Hepatocyte (in vitro differentiated cells): Measurements from ENCODE around the gene THSD7B. TPM values are rescaled to one million over a fixed set of nuclear protein-coding genes. Genes with fewer than 3 reads are reported as not detected.

ENCODE experiments used
- DNase-seq: peaks from one replicate; pipeline ENCODE4 v3.0.0-alpha.2; 2016; ENCODE audit warnings: low spot score
- H2AFZ ChIP-seq: fragments of 200-600 bp; sonication (generic); 2 replicates; pipeline ENCODE4 v1.6.0; 2016; ENCODE audit warnings: antibody characterized with exemption, mild to moderate bottlenecking
- H3K27ac ChIP-seq: fragments of 200-600 bp; sonication (generic); 2 replicates; pipeline ENCODE4 v1.5.1; 2016; ENCODE audit warnings: mild to moderate bottlenecking
- H3K27me3 ChIP-seq: fragments of 200-600 bp; sonication (generic); 2 replicates; pipeline ENCODE4 v1.6.1; 2016
- H3K36me3 ChIP-seq: fragments of 200-600 bp; sonication (generic); replicated peaks from 2 replicates; pipeline ENCODE4 v1.5.1; 2016; ENCODE audit warnings: low read depth; ENCODE audit not compliant: insufficient read depth
- H3K4me1 ChIP-seq: fragments of 200-600 bp; sonication (generic); 2 replicates; pipeline ENCODE4 v1.5.1; 2016; ENCODE audit warnings: mild to moderate bottlenecking, moderate library complexity; ENCODE audit not compliant: insufficient read depth
- H3K4me2 ChIP-seq: fragments of 200-600 bp; sonication (generic); 2 replicates; pipeline ENCODE4 v1.6.0; 2016
- H3K4me3 ChIP-seq: fragments of 200-600 bp; sonication (generic); 2 replicates; pipeline ENCODE4 v1.5.1; 2016; ENCODE audit warnings: mild to moderate bottlenecking
- H3K79me2 ChIP-seq: fragments of 200-600 bp; sonication (generic); 2 replicates; pipeline ENCODE4 v1.6.0; 2017; ENCODE audit warnings: mild to moderate bottlenecking
- H3K9me2 ChIP-seq: fragments of 200-600 bp; sonication (generic); replicated peaks from 2 replicates; pipeline ENCODE4 v1.6.0; 2017; ENCODE audit warnings: mild to moderate bottlenecking; ENCODE audit not compliant: insufficient read depth
- H3K9me3 ChIP-seq: fragments of 200-600 bp; sonication (generic); 2 replicates; pipeline ENCODE4 v1.5.1; 2016; ENCODE audit warnings: low read depth, mild to moderate bottlenecking
- H4K20me1 ChIP-seq: fragments of 200-600 bp; sonication (generic); 2 replicates; pipeline ENCODE4 v1.6.0; 2016; ENCODE audit warnings: mild to moderate bottlenecking; ENCODE audit not compliant: insufficient read depth, poor library complexity, severe bottlenecking
- CTCF ChIP-seq: fragments of 200-600 bp; sonication (generic); IDR thresholded peaks from 2 replicates; pipeline ENCODE4 v1.5.1; 2016; ENCODE audit warnings: antibody characterized with exemption, mild to moderate bottlenecking; ENCODE audit not compliant: poor library complexity
- EZH2 ChIP-seq: fragments of 200-600 bp; sonication (generic); IDR thresholded peaks from 2 replicates; pipeline ENCODE4 v1.6.1; 2016; ENCODE audit warnings: antibody characterized with exemption, mild to moderate bottlenecking, borderline replicate concordance
- EZH2phosphoT487 ChIP-seq: fragments of 200-600 bp; sonication (generic); IDR thresholded peaks from one replicate; pipeline ENCODE4 v1.6.1; 2018; ENCODE audit warnings: antibody characterized with exemption, mild to moderate bottlenecking, low read depth, moderate library complexity; ENCODE audit not compliant: unreplicated experiment, severe bottlenecking
- WGBS: methylation state at CpG from one replicate; pipeline ENCODE4 v1.1.6; 2016; ENCODE audit warnings: low lambda C conversion rate; ENCODE audit errors: missing lambda C conversion rate; 5-methylcytosine and 5-hydroxymethylcytosine counted together
- polyA plus RNA-seq: library from polyadenylated mRNA; unstranded; fragments of >200 nt; fragmentation: Nextera tagmentation; extraction: Ambion mirVana; gene quantifications from 2 replicates; pipeline ENCODE4 v1.2.1, GENCODE V29; 2016
- total RNA-seq: library from RNA; depleted of rRNA; stranded (reverse); fragments of >200 nt; gene quantifications from 2 replicates; pipeline ENCODE4 v1.2.3, GENCODE V29; 2014

Gene THSD7B
- total and polyA plus RNA-seq, 2 experiments from 2014 or later, result 0.48 to 5.7 TPM

DNA sequence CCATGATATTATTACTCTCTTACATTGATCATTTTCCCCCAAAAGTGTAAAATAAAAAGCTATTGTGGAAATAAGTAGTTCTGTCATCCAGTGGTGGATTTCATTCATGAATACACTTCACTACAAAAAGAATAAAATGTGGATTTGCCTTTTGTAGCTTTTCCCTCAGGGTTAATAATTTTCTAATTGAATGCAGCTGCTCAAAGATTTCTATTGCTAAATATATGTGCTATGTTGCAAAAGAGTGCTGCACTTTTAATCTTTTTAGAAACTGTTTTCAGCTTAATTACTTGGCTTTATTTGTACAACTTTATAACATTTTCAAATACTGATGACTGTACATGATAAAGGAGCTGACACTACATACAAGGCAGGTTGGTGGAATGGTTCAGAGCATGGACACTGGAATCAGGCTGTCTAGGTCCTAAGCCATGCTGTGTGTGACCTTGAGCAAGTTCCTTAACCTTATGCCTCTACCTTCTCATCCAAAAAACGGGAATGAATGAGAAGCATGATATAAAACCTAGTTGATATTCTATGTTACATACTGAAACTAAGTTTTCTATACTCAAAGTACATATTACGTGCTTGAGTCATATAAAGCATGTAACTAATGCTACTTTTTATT lies 128.8 kb downstream of the THSD7B start:
- 87% methylated on average over 2 of the region's 2 CpGs for WGBS
- Histone ChIP-seq H3K4me1 (no peaks in the 10 kb centered on the region), H3K27ac (no peak overlapping the region), H3K9me2 (no peaks in the 10 kb centered on the region), H3K36me3 (no peaks in the 10 kb centered on the region), H4K20me1 (no peaks in the 10 kb centered on the region), H3K79me2 (no peaks in the 10 kb centered on the region), H3K9me3 (no peaks in the 10 kb centered on the region), H3K4me2 (no peak overlapping the region), H3K4me3 (no peak overlapping the region), H2AFZ (no peak overlapping the region), H3K27me3 (no peaks in the 10 kb centered on the region)
- no peak for TF ChIP-seq EZH2
- no peak for TF ChIP-seq EZH2phosphoT487
- TF ChIP-seq CTCF, result no peak
- no peak for DNase-seq

- no peaks in the 10 kb centered on the region for H3K9me2 ChIP-seq
- H3K27ac ChIP-seq, result no peak overlapping the region
- H3K36me3 ChIP-seq, result no peaks in the 10 kb centered on the region
- H3K4me3 ChIP-seq, result no peak overlapping the region
- no peak overlapping the region for H3K4me2 ChIP-seq
- no peaks in the 10 kb centered on the region for H3K9me3 ChIP-seq
- H3K79me2 ChIP-seq, result no peaks in the 10 kb centered on the region
- WGBS, result 67% methylated on average over 4 of the region's 4 CpGs
- no peak overlapping the region for H2AFZ ChIP-seq
- no peaks in the 10 kb centered on the region for H3K4me1 ChIP-seq
- H4K20me1 ChIP-seq, result no peaks in the 10 kb centered on the region
- H3K27me3 ChIP-seq, result no peaks in the 10 kb centered on the region
- DNase-seq, result no peak
- TF ChIP-seq CTCF (no peak), EZH2phosphoT487 (no peak), EZH2 (no peak)
Measured at GRCh38 chr2:136901732-136902131, 136.4 kb downstream of the THSD7B start.

GRCh38 chr2:136905779-136906178 lies 140.4 kb downstream of the THSD7B start:
- WGBS, result 59% methylated on average over 2 of the region's 2 CpGs
- Histone ChIP-seq H3K4me1 (peaks cover 5% of the 10 kb centered on the region), H3K36me3 (no peaks in the 10 kb centered on the region), H4K20me1 (no peaks in the 10 kb centered on the region), H3K27me3 (no peaks in the 10 kb centered on the region), H2AFZ (no peak overlapping the region), H3K79me2 (no peaks in the 10 kb centered on the region), H3K9me3 (no peaks in the 10 kb centered on the region), H3K4me3 (no peak overlapping the region), H3K27ac (no peak overlapping the region), H3K9me2 (no peaks in the 10 kb centered on the region), H3K4me2 (no peak overlapping the region)
- TF ChIP-seq EZH2 (no peak), CTCF (no peak), EZH2phosphoT487 (no peak)
- no peak for DNase-seq
